ENCODE results near the gene COL23A1.

COL23A1 gene

DNA sequence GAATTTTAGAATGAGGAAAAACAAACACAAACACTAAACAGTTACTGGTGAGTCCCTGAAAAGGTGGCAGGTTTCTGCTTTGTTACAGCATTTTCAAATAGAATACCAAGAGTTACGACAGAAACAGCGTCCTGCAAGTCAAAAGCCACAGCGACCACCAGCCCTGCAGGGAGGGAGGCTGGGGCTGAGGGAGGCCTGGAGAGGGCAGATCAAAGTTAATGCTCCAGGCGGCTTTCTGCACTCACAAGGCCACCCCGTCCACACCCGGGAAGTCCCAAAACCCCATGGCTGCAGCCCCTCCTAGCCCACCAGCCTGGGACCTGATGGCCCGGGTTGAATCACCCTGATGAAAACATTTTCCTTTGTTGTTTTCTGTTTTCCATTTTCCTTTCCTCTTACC, 29.3 kb downstream of the COL23A1 start:
- in situ Hi-C loops (cut with MboI; ENCODE audit: low sequenced_read_pairs): loop anchor here (25.0 kb wide), 1 partner anchor 274 kb away; no protein-coding TSS in a partner anchor

DNA sequence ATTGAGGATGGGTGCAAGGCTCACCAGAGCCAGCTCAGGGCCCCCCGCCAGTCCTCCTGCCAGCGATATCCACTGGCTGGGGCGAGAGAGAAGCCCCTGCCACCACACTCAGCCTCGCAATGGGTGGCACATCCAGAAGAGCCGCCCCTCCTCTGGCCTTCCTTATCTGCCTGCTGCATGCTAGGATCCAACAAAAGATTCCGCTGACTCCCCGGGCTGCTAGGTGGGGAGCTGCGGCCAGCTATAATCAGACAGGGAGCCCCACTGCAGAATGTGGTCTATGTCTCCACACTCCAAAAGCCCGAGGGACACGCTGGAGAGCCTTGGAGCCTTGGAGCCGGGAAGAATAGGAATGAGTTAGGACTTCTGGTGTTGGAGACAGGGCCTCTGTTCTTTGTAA, 32.8 kb downstream of the COL23A1 start:
- in situ Hi-C loops (cut with MboI; ENCODE audit: low sequenced_read_pairs): loop anchor here (25.0 kb wide), 1 partner anchor 270 kb away; no protein-coding TSS in a partner anchor

DNA sequence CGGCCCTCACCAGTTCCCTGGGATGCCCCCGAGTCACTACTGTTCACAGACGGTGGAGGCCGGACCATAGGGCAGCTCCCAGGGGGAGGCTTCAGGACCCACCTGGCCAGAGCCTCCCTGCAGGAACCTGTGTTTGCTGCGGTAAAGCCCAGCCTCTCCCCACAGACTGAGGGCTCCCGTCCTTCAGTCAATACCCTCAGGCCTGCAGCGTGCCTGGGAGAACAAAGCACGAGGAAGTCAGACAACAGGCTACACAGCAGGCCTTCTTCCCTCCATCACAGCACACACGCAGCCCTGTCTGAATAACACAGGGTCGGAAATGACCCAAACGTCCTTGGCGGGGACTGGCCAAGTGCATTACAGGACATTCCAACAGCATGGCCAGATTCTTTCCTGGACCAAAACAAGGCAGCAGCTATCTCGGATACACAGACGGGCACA, 34.4 kb downstream of the COL23A1 start:
- in situ Hi-C loops (cut with MboI; ENCODE audit: low sequenced_read_pairs): loop anchor here (25.0 kb wide), 1 partner anchor 268 kb away; no protein-coding TSS in a partner anchor

DNA sequence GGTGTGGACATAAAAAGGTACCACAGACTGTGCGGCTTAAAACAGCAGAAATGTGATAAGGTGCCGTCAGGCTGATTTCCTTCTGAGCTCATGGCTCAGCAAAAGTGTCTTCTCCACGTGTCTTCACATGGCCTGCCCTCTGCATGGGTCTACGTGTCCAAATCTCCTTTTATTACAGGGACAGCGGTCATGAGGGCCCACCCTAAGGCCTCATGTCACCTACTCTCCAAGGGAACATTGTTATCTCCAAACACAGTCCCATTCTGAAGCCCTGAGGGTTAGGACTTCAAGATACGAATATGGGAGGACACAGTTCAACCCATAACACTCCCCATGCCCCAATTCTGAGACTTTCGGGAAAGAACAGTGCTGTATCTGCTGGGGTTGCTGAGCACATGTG, 35.2 kb downstream of the COL23A1 start:
- in situ Hi-C loops (cut with MboI; ENCODE audit: low sequenced_read_pairs): loop anchor here (25.0 kb wide), 1 partner anchor 268 kb away; no protein-coding TSS in a partner anchor

DNA sequence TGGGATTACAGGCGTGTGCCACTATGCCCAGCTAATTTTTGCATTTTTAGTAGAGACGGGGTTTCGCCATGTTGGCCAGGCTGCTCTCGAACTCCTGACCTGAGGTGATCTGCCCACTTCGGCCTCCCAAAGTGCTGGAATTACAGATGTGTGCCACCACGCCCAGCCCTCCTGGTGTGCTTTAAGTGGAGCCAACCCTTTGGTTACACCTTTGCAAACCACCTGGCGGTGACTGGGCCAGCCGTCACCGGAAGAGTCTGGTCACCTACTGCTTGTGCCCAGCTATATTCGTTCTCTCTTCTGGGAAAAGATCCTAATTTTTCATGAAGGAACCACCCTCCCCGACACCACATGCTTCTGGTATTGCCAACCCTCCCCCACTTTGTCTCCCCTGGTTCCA, 35.9 kb downstream of the COL23A1 start:
- in situ Hi-C loops (cut with MboI; ENCODE audit: low sequenced_read_pairs): loop anchor here (25.0 kb wide), 1 partner anchor 267 kb away; no protein-coding TSS in a partner anchor

DNA sequence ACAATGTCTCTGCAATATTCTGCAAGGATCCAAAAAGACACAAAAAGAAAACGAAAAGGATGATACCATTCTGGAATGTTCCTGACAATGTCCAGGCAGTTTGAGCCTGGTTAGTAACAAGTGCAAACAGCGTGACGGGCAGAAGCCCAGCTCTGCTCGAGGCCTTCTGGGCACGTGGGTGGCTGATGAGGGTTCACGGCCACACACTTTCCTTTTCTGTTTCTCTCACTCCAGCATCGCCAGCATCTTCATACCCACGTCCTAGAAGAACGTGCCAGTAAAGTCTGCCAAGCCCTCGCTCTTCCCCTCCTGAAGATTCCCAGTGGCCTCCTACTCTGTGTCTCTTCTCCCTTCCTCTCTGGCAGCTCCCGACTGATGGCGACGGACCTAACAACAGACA, 36.7 kb downstream of the COL23A1 start:
- in situ Hi-C loops (cut with MboI; ENCODE audit: low sequenced_read_pairs): loop anchor here (25.0 kb wide), 1 partner anchor 266 kb away; no protein-coding TSS in a partner anchor

DNA sequence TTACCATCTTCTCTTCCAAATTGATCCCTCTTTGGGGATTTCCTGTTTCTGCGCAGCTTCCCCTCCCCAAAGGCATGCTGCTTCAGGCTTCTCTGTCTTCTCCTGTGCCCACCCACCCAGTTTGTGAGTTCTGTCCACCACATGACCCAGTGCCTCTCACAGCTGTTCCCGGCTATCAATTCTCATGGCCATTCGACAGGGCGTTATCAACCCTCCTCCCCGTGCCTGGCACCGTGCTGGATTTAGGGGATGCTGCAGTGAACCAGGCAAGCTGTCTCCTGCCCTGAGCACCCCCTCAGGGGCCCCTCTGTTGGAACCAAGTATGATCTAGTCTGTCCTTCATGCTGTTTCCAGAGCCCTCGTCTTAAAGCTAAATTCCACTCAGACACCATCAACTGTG, 38.7 kb downstream of the COL23A1 start:
- in situ Hi-C loops (cut with MboI; ENCODE audit: low sequenced_read_pairs): loop anchor here (25.0 kb wide), 1 partner anchor 264 kb away; no protein-coding TSS in a partner anchor

DNA sequence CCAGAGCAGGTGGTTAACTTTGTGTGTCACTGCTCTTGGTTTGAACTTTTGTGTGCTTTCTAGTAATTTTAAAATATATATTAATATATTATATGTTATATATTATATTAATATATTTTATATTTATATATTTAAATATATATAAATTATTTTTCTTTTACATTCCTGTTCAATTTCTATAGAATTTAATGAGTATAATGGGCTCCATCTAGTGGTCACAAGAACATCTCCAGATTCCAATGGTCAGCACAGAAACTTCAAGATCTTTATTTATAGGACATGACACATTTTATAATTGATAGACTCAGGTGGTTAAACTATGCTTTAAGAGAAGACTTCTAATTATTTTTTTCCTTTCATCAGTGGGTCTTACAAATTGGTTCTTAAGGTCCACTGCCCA, 39.1 kb downstream of the COL23A1 start:
- in situ Hi-C loops (cut with MboI; ENCODE audit: low sequenced_read_pairs): loop anchor here (25.0 kb wide), 1 partner anchor 264 kb away; no protein-coding TSS in a partner anchor

DNA sequence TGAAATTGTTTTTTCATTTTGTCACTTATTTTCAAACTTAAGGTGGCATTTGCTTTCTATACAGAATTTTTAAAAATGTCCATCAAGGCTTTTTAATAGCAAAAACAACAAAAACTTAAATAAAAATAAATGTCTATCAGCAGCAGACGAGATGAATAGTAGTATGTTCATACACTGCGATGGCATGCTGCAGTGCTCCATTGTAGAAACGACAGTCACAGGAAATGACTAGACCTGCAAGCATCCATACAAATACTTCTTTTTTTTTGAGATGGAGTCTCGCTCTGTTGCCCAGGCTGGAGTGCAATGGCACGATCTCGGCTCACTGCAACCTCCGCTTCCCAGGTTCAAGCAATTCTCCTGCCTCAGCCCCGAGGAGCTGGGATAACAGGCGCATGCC, 41.4 kb downstream of the COL23A1 start:
- in situ Hi-C loops (cut with MboI; ENCODE audit: low sequenced_read_pairs): no loop called here

DNA sequence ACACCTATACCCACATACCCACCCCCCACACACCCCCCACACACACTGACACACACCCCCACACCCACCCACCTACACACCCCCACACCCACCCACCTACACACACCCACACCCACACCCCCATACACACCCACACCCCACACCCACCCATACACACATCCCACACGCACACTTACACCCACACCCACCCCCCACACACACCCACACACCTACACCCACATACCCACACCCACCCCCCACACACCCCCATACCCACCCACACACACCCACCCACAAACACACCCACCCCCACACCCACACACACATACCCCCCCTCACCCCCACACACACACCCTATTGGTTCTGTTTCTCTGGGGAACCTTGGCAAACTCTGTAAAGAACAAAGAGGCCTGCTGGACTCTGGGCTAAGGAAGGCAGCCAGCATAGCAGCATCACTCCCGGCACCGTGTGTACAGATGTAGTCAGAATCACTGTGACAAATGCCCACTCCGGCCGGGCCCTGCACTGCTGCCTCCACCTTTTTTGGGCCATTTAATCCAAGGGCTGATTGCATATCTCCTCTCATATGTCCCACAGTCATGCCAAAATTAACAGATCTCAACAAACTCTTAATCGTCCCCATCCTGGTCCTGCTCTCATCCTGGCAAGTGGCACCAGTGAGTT, 42.3 kb downstream of the COL23A1 start:
- in situ Hi-C loops (cut with MboI; ENCODE audit: low sequenced_read_pairs): no loop called here

DNA sequence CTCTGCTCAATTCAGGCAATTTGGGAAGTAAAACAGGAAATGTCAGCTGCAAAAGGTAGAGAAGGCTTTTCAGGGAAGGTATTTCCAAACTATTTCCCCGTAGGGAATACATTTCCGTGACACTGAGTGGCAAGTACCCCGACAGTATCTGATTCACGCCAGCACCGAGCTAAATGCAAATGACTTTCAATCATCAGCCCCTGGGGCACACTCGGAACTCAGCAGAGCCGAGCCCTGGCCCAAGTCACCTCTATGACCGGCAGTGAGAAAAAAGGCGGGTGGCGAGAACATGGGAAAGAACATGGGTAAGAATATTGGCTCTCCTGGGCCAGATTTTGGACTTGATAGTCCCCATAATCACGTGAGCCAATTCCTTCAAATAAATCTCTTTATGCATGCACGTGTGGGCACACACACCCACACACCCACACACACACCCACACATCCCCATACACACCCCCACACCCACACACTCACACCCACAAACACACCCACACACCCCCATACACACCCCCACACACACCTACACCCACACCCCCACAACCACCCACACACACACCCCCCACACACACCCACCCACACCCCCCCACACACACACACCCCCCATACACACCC, 43.0 kb downstream of the COL23A1 start:
- in situ Hi-C loops (cut with MboI; ENCODE audit: low sequenced_read_pairs): no loop called here

DNA sequence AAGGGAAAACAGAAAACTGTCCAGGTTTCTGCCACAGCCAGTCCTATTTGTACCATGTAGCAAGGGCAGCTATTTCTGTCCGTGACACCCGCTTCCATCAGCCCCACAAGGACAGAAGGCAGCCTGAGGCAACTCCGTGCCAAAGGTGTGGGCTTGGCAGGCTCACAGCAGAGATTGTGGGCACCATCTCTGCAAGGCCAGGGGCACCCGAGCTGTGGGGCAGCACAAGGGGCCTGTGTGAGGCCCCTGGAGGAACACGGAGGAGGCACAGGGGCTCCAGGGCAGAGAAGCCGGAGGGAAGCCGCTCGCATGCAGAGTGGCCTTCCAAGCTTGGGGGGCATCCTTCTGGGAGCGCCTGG, 43.5 kb downstream of the COL23A1 start:
- in situ Hi-C loops (cut with MboI; ENCODE audit: low sequenced_read_pairs): no loop called here

DNA sequence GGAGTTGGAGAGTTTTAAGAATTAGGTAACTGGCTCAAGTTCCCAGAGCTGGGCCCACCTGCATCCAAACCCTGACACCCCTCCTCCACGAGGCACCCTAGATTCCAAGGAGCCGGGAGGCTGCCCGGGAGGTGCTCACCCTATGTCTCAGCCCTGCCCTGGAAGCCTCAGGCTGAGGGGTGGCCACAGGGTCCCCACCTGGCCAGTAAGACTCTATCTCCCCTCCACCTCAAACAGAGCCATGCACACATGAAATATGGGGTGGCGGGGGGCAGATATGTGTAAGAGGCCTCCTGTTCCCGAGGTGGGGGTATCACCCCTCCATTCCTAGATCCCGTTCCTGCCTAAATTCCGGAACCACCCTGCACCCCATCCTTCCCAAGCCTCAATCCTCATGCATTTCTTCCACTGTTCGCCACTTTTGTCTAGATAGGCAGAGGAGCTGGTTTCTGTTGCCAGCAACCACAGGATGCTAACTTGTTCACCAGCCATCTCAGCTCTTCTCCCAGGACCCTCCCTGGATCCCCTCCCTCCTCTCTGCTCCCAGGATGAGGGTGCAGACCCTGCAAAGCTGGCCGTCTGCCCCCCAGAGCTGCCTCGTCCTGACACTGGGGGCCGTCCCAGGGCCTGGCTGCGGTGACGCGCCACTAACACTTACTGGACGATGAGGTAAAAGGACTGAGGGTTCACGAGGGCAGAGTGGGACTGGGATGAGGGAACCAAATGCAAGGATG, 44.1 kb downstream of the COL23A1 start:
- in situ Hi-C loops (cut with MboI; ENCODE audit: low sequenced_read_pairs): no loop called here

DNA sequence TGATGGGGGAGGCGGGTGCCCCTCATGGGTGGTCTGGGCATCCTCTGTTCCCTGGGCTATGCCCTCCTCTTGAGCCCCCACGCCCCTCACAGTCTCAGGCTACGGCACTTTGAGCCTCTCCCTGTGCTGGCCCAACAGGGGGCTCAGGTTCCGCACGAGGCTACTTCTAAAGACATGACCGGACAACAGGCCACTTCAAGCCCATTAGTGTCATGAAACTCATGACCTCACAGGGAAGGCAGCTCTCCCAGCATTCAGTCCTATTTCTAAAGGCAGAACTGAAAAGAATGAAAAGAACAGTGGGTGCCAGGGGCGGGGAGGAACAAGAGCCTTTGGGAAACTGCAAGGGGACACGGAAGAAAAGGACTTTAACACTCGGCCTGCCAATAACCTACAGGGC, 45.0 kb downstream of the COL23A1 start:
- in situ Hi-C loops (cut with MboI; ENCODE audit: low sequenced_read_pairs): no loop called here

DNA sequence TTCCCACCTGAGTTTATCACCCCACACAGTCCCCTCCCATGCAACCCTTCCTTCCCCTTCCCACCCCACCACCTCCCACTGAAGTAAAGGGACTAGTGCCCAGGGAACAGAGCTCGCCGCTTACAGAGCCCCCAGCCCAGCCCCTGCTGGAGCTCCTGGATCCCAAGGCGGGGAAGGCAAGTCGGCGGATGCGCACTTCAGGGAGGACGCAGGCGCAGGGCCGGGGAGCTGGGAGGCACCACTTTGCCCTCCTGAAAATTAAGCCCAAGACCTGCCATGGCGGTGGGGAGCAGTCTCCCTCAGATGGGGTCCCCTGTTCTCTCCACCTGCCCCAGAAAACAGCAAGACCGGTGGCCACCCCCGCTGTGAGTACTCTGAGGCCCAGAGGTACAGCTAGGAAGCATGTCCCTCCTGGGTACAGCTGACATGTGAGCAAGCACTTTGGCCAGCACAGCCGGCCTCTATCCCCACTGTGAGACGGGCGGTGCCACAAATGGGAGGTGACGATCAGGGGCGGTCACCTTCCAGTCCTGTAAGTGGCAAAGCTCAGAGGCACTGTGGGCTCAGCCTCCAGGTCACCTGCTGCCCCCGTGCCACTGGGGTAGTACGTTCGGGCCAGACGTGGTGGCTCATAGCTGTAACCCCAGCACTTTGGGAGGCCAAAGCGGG, 45.9 kb downstream of the COL23A1 start:
- in situ Hi-C loops (cut with MboI; ENCODE audit: low sequenced_read_pairs): no loop called here

DNA sequence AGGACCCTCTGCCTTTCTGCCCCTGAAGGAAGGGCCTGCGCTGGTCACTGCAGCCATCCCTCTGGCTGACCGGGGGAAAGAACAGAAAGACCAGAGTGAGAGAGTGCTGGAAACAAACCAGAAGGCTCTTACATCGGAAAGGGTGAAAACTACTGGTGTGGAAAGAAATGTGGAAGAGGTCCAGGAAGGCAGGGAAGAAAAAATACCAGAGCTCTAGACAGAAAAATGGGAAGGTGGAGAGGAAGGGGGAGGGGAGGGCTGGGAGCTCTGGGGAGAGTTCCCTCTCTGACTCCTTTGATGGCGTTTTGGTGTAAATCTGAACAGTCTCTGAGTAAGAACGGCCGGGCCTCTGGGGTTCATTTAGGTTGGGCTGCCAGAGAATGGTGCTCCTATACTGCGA, 47.7 kb downstream of the COL23A1 start:
- in situ Hi-C loops (cut with MboI; ENCODE audit: low sequenced_read_pairs): no loop called here

DNA sequence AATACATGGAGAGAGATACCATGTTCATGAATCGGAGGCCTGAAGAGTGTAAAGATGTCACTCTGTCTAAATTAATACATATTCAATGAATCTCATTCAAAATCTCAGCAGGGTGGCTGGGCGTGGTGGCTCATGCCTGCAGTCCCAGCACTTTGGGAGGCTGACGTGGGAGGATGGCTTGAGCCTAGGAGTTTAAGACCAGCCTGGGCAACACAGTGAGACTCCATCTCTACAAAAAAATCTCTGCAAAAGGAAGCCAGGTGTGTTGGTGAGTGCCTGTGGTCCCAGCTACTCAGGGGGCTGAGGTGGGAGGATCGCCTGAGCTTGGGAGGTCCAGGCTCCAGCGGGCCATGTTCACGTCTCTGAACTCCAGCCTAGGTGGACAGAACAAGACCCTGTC, 49.7 kb downstream of the COL23A1 start:
- in situ Hi-C loops (cut with MboI; ENCODE audit: low sequenced_read_pairs): no loop called here

DNA sequence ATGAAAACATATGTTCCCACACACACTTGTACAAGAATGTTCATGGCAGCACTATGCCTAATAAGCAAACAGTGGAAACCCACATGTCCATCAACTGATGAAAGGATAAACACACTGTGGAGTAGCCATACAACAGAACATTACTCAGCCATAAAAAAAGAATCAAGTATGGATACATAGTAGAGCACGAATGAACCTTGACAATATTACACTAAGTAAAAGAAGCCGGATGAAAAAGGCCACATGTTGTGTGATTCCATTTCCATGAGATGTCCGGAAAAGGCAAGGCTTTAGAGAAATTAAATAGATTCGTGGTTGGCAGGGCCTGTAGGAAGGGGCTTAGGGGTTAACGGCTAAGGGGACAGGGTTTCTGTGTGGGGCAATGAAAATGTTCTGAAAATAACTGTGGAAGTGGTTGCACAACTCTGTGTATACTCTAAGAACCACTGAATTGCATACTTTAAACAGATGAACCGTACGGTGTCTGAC, 51.4 kb downstream of the COL23A1 start:
- in situ Hi-C loops (cut with MboI; ENCODE audit: low sequenced_read_pairs): no loop called here

DNA sequence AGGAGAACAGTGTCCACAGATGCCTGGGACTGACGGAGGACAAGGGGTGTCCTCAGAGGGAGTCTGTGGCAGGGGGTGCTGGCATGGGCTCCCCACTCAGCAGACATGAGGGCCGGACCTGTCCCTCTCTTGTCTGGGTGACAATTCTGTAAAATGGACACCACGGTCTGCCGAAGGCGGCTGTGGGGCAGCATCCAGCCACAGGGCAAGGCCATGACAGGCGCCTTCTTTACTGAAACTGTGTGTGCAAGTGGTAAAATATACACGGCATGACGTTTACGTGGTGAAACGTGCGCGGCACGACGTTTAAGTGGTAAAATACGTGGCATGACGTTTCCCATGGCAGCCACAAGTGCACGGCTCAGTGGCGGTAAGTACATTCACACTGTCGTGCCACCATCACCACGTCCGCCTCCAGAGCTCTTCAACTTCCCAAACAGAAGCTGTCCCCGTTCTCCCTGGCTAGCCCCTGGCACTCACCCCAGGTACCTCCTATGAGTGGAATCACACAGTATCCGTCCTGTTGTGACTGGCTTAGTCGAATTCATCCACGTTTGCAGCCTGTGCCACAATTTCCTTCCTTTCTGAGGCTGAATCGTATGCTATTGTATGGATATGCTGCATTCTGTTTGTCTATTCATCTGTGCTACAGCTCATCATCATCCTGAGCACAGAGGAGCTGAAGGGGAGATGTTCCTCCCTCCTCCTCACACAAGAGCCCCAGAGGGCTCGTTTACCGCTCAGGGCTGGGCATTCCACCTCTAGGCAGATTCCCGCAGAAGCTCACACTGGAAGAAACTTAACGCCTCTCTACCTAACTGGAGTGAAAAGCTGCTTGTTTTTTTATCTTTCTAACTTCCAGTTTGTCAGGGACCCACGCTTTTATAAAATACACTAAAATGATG, 52.5 kb downstream of the COL23A1 start:
- in situ Hi-C loops (cut with MboI; ENCODE audit: low sequenced_read_pairs): no loop called here

Measured in HL-60/S4 treated with phorbol 12-myristate 13-acetate at 8.2 ng/mL for 4 days and 3 days (cell line).